Measurements from ENCODE around the gene PTGER3. TPM values are rescaled to one million over a fixed set of nuclear protein-coding genes. Genes with fewer than 3 reads are reported as not detected.
"Not testable (repeated sequence)": the region's sequence is repeated elsewhere in the genome, so short reads cannot be mapped to it uniquely, and the experiment has no call there.

Gene PTGER3
- polyA plus RNA-seq, 1 of the 3 experiments (the other 2 are of a cell fraction), result 1.9 TPM

DNA sequence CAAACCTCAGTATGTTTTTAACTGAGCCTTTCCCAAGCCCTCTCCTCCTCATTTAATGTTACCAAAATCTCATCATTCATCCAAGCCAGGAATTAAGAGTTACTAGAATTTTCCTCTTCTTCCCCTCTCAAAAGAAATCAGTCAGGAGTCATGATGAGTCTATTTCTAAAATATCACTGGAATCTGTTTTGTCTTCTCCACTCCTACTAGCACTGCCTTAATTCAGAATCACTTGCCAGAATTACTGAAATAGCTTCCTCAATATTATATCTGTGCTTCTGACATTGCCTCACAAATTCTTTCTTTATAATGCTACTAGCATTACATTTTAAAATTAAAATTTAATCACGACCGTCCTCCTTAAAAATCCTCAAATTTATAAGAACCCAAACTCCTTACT, 106.1 kb downstream of the PTGER3 start (continued):
- no peak for TF ChIP-seq REST (IDR thresholded peaks at IDR 0.05; ENCODE audit: low read depth, low read length)

DNA sequence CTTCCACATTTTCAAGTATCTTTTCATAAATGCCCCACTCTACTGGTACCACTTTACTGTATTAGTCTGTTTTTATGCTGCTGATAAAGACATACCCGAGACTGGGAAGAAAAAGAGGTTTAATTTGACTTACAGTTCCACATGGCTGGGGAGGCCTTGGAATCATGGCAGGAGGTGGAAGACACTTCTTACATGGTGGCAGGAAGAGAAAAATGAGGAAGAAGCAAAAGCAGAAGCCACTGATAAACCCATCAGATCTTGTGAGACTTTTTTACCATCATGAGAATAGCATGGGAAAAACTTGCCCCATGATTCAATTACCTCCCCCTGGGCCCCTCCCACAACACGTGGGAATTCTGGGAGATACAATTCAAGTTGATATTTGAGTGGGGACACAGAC, 107.2 kb downstream of the PTGER3 start:
- H3K4me2 ChIP-seq; H4K20me1 ChIP-seq (ENCODE audit: insufficient read depth); H3K9me3 ChIP-seq; H3K9ac ChIP-seq; DNase-seq; H2AFZ ChIP-seq (ENCODE audit: low read depth); H3K36me3 ChIP-seq (replicated peaks in 1 of 2; ENCODE audit: control insufficient read depth in 1 of 2, insufficient read depth in 2 of 2, low read length in 1 of 2); CTCF ChIA-PET; H3K27me3 ChIP-seq (ENCODE audit: insufficient read depth); POLR2A ChIA-PET; H3K4me3 ChIP-seq (ENCODE audit: low read depth in 2 of 2, low read length in 1 of 2); H3F3A ChIP-seq (replicated peaks; ENCODE audit: insufficient read depth); H3K27ac ChIP-seq (ENCODE audit: low read depth in 2 of 2, low read length in 1 of 2); H3K4me1 ChIP-seq (ENCODE audit: control insufficient read depth in 1 of 2, insufficient read depth in 2 of 2, low read depth in 1 of 2, low read length in 1 of 2); H3K9me2 ChIP-seq; H3K79me2 ChIP-seq (ENCODE audit: insufficient read depth): not testable (repeated sequence)
- WGBS (ENCODE audit: low lambda C conversion rate), result 7% methylated on average over 2 of the region's 2 CpGs

- Histone ChIP-seq H3K27ac (ENCODE audit: low read depth in 2 of 2, low read length in 1 of 2) (no peak overlapping the region), H2AFZ (ENCODE audit: low read depth) (no peak overlapping the region), H4K20me1 (ENCODE audit: insufficient read depth) (no peaks in the 10 kb centered on the region), H3K79me2 (ENCODE audit: insufficient read depth) (no peaks in the 10 kb centered on the region), H3K9me2 (no peaks in the 10 kb centered on the region), H3K4me3 (ENCODE audit: low read depth in 2 of 2, low read length in 1 of 2) (no peak overlapping the region), H3K9ac (no peak overlapping the region), H3K36me3 (replicated peaks in 1 of 2; ENCODE audit: control insufficient read depth in 1 of 2, insufficient read depth in 2 of 2, low read length in 1 of 2) (no peaks in the 10 kb centered on the region), H3K9me3 (no peaks in the 10 kb centered on the region), H3F3A (replicated peaks; ENCODE audit: insufficient read depth) (no peaks in the 10 kb centered on the region), H3K4me1 (ENCODE audit: control insufficient read depth in 1 of 2, insufficient read depth in 2 of 2, low read depth in 1 of 2, low read length in 1 of 2) (no peaks in the 10 kb centered on the region), H3K27me3 (ENCODE audit: insufficient read depth) (no peaks in the 10 kb centered on the region), H3K4me2 (no peak overlapping the region)
- TF ChIP-seq YY1 (IDR thresholded peaks at IDR 0.05; ENCODE audit: low read depth), result no peak
- TF ChIP-seq TCF12 (IDR thresholded peaks at IDR 0.05), result peak; percentile 62
- peak; percentile 59 for TF ChIP-seq PBX3 (IDR thresholded peaks at IDR 0.05)
- WGBS (ENCODE audit: low lambda C conversion rate), result 52% methylated on average over 5 of the region's 5 CpGs
- CTCF ChIA-PET, result no interaction called here
- no peak for DNase-seq
- POLR2A ChIA-PET, result no interaction called here
Observed at GRCh38 chr1:70934194-70934961, 113.2 kb downstream of the PTGER3 start.

All from SK-N-SH (cell line).